ENCODE data around the gene FRG1.
"Not testable (repeated sequence)": the region's sequence is repeated elsewhere in the genome, so short reads cannot be mapped to it uniquely, and the experiment has no call there.

Gene FRG1

DNA sequence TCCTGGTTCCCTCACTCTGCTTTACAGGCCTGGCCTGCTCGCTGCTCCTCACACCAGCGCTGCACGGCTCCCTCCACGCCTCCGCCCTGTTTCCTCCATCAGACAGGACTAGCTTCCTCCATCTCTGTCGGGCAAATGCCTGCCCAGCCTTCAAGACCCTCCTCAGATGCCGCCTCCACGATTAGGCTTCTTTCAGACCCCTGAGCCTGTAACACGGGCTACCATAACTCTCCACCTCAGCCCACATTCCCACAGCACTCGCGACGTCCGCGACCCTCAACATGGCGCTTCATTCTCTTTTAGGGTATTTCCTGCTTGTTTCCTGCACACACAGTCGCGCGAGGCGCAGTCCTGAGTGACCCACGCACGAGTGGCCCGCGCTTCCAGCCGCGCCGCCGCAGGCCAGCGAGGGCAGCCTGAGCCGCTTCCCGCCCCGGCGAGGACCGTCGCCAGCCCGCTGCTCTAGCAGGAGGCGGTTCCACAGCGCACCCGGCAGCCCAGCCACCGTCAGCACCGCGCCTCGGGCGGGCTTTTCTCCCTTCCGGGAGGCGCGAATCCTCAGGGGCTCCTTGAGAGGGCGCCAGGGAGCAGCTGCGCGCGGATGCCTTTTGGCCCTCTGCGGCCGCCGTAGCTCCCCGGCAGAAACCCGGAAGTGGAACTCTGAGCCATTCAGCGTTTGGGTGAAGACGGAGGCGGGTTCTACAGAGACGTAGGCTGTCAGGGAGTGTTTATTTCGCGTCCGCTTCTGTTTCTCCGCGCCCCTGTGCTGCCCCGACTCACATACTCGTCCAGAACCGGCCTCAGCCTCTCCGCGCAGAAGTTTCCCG lies at the start of gene FRG1:
TSS of gene FRG1 (plus strand) at position 695 of the 827 bp plus-strand sequence. CDS start 138 bp downstream, outside the sequence.
- DNase-seq = peak; percentile 96

DNA sequence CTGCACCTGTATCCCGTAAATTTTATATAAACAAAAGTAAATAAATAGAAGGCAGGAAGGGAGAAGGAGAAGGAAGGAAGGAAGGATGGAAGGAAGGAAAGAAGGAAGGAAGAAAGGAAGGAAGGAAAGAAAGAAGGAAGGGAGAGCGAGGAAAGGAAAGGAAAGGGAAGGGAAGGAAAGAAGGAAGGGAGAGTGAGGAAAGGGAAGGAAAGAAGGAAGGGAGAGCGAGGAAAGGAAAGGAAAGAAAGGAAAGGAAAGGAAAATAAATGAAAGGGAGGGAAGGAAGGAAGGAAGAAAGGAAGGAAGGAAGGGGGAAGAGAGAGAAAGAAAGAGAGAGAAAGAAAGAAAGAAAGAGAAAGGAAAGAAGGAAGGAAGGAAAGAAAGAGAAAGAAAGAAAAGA lies 43.0 kb upstream of the FRG1 start:
- no peak for DNase-seq

DNA sequence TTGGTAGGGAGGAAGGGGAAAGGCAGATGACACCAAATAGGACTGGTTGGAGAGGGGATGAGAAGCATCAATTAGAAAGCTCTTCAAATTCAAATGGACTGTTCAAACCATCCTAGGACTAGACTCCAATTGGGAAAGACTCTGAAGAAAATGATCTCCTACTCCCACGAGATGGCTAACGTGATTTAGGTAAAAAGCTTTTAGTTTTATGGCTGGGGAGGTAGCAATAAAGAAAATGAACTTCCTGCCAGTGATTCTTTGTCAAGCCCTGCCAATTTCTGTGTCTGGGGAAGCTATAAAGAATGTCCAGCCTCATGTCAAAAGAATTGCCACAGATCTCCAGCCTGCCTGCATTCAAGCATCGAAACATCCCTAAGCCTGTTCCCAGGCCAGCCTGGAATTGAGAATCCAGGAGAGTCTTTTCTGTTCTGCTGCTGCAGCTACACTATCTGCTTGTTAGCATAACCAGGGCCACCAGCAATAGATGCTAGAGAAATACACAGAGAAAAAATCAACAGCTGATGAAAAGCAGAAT lies 41.1 kb upstream of the FRG1 start:
- not testable (repeated sequence) for DNase-seq

DNA sequence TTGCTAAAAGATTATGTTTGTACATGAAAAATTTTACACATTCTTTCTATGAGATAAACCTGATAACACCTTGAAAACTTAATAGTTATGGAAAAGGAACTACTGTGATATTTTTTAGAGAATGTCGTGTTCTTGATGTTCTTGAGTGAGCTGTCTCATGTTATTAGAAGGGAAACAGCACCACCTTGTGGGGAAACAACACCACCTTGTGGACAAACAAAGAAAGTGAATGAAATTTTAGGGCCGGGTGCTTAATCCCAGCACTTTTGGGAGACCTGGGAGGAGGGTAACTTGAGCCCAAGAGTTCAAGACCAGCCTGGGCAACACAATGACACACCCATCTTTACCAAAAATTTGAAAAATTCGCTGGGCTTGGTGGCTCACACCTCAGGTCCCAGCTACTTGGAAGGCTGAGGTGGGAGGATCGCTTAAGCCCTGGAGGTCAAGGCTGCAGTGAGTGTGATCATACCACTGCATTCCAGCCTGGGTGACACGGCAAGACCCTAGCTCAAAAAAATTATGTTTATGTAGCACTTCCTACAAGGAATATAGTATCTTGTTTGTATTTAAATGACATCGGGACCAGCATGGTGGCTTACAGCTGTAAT lies 36.1 kb upstream of the FRG1 start:
- peak; percentile 71 for DNase-seq

DNA sequence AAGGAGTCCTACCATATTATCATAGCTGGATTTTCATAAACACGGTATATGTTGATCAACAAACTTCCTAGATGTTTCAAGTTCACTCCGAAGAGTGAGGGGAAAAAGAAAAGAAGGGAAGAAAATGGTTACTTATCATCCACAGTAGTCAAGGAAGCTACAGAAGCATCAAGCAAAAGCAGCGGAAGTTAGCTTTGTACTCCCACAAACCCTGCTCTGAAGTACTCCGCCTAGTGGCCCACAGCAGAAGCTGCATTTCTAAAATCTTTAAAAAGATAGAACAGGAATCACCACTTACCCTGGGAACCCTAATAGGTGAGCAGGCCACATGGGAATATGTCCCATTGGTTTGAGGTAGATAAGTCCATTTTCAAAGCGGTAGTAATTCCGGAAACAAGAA lies 28.5 kb upstream of the FRG1 start:
- no peak for DNase-seq

DNA sequence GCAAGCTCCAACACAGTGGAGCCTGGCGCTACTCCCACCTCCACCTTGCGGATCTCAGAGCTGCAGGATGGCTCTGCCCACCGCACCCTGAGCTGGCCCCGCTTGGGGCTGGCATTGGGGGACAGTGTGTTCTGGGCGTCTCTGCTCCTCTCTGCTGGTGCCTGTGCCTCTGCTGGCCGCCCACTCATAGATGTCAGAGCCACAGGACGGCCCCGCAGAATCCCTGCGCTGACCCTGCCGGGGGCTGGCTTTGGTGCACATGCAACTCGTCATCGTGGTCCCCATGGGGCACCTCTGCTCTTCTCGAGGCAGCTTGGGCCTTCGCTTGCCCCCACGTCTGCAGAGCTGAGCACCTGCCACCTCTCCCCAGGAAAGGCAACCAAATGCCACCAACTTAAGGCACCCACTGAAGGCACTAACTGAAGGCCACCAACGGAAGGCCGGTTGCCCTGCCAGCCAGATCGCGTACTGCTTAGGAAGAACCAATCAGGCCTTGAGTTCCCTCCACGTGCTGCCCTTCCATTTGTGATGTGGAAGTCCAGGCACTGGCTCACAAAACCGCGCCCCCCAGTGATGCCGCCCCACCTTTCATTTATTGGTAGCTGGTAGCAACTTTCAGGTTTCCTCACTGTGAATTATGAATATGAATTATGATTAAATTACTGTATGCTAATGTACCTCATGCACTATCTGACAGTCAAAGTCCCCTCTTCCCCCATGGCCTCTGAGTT lies 23.3 kb upstream of the FRG1 start:
- no peak for DNase-seq

DNA sequence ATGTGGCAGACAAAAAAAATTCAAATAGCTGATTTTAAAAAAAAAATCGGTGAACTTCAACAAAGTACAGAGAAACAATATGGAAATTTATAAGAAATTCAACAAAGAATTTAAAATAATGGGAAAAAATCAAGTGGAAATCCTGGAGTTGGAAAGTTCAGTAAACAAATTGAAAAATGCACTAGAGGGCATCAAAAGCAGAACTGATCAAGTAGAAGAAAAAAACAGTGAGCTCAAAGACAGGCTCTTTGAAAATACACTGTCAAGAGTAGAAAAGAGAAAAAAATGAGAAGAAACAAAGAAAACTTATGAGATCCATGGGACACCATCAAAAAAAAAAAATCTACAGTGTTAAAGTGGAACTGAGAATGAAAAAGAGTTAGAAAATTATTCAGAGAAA lies 19.6 kb upstream of the FRG1 start:
- no peak for DNase-seq

DNA sequence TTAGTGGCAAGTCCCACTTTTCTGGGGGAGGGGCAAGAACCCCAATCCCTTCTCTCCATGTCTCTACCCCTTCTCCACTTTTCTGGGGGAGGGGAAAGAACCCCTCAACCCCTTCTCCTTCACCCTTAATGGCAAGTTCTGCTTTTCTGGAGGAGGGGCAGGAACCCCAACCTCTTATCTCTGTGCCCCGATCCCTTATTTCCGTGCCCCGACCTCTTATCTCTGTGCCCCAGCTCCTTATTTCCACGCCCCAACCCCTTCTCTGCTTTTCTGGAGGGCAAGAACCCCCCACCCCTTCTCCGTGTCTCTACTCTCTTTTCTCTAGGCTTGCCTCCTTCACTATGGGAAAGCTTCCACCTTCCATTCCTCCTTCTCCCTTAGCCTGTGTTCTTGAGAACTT lies 13.9 kb upstream of the FRG1 start:
- not testable (repeated sequence) for DNase-seq

DNA sequence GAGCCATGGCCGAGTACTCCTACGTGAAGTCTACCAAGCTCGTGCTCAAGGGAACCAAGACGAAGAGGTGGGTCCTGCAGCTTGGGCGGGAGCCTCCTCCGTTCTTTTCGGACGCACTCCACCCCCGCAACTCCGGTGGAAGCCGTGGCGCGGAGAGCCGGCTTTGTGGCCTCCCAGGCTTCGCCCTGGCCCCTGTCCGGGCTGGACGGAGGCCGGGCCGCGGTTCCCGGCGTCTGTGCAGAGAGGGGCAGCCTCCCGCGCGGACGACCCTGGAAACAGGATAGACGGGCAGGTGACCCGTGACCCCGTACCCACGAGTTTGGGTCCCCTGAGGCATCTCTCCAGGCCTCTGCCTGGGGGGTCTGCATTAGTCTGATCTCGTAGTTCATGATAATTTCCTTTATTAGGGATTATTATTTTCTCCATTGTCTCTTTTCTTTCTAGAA lies 356 bp downstream of the FRG1 start:
- DNase-seq = no peak

DNA sequence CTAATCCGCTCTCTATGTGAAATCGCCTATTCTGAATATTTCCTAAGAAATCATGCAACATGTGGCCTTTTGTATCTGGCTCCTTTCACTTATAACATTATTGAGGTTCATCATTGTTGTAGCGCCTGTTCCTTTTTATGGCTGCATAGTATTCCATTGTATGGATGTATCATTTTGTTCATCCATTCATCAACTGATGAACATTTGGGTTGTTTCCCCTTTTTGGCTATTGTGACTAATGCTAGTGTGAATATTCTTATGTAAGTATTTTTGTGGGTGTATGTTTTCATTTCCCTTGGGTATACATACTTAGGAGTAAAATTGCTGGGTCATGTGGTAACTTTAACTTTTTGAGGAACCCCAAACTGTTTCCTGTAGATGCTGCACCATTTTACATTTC lies 1.7 kb downstream of the FRG1 start:
- not testable (repeated sequence) for DNase-seq

DNA sequence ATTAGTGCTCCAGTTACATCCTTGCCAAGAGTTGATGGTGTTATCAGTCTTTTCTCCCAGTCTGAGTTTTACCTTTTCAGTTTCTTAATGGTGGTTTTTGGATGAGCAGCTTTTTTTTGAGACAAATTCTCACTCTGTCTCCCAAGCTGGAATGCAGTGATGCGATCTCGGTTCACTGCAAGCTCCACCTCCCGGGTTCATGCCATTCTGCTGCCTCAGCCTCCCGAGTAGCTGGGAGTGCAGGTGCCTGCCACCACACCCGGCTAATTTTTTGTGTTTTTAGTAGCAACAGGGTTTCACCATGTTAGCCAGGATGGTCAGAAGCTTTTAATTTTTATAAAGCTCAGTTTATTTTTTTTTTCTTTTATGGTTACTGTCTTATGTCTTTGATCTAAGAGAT lies 3.4 kb downstream of the FRG1 start:
- not testable (repeated sequence) for DNase-seq

DNA sequence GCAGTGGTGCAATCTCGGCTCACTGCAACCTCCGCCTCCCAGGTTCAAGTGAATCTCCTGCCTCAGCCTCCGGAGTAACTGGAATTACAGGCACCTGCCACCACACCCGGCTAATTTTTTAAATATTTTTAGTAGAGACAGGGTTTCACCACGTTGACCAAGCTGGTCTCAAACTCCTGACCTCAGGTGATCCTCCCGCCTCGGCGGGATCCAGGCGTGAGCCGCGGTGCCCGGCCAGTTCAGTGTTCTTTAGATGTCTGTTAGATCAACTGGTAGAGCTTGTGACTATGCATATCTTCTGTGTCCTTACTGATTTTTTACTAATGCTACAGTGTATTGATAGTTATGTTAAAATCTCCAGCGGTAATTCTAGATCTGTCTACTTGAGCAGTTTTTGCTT lies 6.2 kb downstream of the FRG1 start:
- not testable (repeated sequence) for DNase-seq

DNA sequence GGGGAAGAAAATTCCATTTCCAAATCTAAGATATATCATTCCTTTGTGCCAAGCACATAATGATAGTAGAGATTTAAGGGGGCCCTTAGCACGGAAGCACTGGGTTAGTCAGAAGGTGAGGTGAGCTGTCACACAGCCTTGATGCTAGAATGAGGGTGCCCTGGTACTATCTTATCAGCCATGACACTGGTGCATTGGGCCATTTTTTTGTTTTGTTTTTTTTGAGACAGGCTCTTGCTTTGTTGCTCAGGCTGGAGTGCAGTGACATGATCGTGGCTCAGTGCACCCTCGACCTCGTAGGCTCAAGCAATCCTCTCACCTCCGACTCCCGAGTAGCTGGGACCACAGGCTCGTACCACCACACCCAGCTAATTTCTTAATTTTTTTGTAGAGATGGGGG lies 7.8 kb downstream of the FRG1 start:
- DNase-seq = not testable (repeated sequence)

DNA sequence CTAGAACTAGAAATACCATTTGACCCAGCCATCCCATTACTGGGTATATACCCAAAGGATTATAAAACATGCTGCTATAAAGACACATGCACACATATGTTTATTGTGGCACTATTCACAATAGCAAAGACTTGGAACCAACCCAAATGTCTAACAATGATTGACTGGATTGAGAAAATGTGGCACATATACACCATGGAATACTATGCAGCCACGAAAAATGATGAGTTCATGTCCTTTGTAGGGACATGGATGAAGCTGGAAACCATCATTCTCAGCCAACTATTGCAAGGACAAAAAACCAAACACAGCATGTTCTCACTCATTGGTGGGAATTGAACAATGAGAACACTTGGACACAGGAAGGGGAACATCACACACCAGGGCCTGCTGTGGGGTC lies 28.6 kb downstream of the FRG1 start:
- not testable (repeated sequence) for DNase-seq

DNA sequence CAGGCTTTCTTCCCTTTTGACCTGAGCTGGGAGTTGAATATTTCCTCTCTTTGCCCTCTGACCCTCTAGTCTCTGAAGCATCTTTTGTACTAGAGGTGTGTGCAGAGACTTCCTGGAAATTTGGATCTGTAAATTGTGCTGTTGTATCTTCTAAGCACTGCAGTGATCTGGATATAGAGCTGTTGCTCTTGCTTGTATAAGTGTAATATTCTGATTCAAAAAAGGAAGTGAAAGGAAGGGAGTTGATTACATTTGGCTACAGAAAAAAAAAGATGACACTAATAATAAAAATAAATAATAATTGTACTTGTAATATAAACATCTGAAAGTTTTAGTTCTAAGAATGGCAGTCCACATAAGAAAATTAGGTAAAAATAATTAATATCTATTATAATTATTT lies 33.0 kb downstream of the FRG1 start:
- no peak for DNase-seq

DNA sequence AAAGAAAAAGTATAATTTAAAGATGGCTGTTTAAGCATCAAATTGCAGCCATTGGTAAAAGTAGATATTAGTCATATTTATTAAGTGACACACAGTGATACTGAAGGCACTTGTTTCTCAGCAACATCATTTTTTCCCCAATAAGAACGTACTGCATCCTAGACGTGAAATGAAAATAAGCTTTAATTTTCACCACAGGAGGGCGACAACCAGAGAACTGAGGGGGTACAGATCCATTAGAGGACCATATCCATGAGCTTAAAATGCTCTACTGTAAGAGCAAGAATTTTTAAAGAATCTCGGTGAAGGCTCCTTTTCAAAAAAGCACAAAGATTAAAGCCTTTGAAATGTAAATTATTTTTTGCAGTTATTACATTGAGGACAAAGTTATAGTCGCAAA lies 33.4 kb downstream of the FRG1 start:
- peak; percentile 18 for DNase-seq

DNA sequence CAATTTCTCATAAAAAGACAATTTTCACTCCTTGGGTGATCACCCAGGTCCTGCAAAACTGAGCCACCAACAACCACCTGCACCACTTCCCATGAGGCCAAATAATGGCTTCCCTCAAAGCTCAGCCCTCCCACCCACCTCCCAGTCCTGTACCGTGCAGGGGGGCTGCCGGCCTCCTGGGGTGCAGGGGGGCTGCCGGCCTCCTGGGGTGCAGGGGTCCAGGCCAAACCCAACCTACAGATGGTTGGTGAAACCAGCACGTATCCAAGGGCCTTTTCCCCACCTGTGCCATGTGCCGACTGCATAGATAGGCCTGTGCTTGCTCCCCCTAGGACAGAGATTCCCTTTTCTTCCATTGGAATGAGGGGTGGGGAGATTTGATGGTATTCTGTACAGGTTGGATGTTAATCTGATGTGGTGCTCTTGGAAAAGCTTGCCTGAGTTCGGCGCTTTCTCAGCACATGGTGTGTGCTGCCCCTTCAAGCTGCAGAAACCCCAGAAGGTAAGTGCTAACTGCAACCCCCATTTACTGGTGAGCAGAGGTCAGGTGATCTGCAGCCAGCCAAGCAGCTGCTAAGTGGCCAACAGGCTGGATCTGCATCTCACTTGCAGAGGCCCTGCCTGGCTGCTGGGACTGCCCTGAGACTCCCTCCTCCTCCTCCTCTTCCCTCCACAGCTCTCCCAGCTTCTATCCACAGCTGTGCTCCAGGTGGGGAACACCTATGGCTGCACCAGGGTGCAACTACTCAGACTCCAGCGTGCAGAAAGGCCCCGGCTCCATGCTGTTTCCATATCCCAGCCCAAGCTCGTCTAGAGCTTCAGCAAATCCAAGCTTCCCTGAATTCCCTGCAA lies 38.8 kb downstream of the FRG1 start:
- no peak for DNase-seq

DNA sequence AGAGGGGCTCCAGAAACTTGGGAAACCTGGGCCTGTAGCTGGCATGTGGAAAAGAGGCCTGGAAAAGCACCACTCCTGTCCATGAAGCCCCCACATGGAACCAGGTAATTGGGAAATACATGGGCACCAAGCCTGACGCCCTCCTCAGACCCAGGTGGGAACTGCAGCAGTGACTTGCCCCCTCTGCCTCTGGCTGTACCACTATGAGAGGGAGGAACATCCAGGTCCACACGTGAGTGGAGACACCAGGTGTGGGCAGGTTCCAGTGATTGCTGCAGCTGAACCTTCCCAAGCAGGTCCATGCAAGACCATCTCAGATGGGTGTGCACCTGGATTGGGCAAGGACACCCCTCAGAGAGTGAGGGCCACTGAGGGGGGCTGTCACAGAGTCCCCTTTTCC lies 39.6 kb downstream of the FRG1 start:
- DNase-seq = not testable (repeated sequence)

DNA sequence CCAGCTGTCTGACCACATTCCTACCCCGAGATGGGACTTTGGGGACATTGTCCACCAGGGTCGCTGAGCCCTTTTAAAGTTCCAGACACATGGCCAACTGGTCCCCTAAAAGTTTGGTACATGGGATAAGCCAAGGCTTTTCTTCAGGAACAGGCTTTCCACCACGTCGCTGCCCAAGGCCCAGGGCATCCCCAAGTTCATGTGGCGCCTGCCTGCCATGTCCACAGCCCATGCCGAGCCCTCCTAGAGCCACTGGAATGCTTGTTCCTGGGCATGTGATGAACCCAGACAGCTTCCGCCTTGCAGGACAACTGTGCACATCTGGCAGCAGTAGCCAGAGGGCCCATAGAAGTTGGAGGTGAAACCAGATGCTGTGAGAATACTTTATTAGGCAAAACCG lies 41.3 kb downstream of the FRG1 start:
- no peak for DNase-seq

DNA sequence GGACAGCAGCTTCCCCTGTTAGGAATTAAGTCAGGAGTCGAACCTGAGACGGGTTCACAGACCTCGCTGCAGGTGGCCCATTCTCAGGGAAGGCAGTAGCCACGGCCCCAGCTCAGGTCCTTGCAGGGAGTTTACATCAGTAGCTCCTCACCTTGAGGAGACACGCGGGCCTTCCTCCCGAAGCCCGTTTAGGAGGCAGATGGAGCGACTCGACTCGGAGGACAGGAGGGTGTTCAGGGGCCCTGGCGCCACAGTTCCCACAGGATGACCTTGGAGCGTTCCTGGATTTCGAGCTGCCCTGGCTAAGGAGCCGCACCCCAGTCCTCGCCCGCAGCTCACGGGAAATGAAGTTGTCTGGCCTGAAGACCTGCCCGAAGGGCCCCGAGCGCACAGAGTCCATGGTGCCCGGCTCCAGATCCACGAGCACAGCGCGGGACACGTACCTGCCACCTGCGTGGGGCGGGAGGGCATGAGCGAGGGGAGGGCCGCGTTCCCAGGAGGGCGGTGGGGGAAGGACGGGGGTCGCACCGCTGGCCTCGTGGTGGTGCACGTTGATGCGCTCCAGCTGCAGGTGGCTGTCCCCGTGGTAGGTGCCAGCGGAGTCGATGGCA lies 43.3 kb downstream of the FRG1 start:
- DNase-seq = not testable (repeated sequence)

DNA sequence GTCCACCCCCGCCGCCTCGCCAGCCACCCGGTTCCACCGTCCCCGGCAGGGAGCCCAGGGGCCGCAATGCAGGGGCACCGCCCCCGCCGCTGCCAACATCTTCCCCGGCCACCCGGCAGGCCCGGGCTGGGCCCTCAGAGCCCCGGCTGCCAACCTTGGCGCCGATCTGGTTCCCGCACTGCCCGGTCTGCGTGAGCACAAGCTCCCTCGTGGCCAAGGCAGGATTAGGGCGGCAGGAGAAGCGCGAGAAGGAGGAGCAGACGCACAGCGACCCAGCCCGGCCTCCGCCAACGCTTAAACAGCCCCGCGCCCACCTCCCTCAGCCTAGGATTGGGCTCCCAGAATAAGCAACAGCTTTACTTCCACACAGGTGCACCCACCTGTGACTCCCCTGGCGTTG lies 44.0 kb downstream of the FRG1 start:
- DNase-seq = not testable (repeated sequence)

DNA sequence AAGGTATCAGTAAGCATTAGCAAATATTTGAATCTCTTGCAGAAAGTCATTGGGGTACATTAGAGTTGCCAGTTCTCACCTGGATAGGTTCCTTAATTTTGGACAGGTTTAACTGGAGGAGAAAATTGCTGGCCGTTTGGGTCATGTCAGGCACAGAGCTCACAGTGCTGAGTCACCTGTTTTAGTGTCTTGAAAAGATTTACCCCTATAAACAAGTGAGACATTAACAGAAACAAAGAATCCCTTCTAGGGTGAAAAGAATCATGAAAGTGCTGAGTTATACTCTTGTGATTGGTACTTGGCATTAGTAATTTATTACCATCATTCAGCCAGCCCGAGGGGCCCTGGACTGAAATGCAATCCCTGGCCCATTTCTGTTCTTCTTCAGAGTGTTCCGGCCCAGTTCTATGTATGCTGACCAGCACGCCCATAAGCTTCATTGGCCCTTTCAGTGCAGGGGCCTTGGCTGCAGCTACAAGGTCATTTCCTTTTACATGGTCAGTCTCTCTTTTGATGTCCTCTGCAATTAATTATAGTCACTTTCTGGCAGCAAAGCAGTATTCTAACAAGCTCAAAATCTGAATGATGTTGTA lies 45.1 kb downstream of the FRG1 start:
- not testable (repeated sequence) for DNase-seq

Measured in activated CD4-positive, alpha-beta T cell treated with anti-CD3 and anti-CD28 coated beads, Interleukin-2, Interleukin-6, amounts not matched to agents 100 ng/mL and 50 ng/mL, durations not matched to agents 16 hours and 8 hours (primary cell).